ENCODE data around the gene FLRT2. TPM values are rescaled to one million over a fixed set of nuclear protein-coding genes. Genes with fewer than 3 reads are reported as not detected.

Gene FLRT2
- total and polyA plus RNA-seq, 10 donors, result 7.8 to 63.9 (median 23.8) TPM

GRCh38 chr14:85546390-85546789 is 16.4 kb downstream of the FLRT2 start:
- peaks cover 0 to 7% (median 0%) of the 10 kb centered on the region in 6 donors for H3K36me3 ChIP-seq
- H3K4me3 ChIP-seq, result no peak overlapping the region
- intact Hi-C loops (cut with DNase I; ENCODE audit: low total_unique reads), result no loop called here
- no peak overlapping the region for H3K27ac ChIP-seq
- H3K27me3 ChIP-seq (replicated peaks in 1 of 7), result no peaks in the 10 kb centered on the region
- TF ChIP-seq POLR2A (IDR thresholded peaks at IDR 0.05) (no peak), POLR2AphosphoS5 (IDR thresholded peaks at IDR 0.05) (no peak), CTCF (IDR thresholded peaks at IDR 0.05 in 8 of 11, conservative IDR thresholded peaks at IDR 0.05 in 3 of 11) (no peak)
- no peaks in the 10 kb centered on the region for H3K9me3 ChIP-seq
- DNase-seq, result no peak
- 50 to 76% (median 74%) methylated on average over 3 of the region's 3 CpGs for WGBS, 5 donors
- no peaks in the 10 kb centered on the region for H3K4me1 ChIP-seq

DNA sequence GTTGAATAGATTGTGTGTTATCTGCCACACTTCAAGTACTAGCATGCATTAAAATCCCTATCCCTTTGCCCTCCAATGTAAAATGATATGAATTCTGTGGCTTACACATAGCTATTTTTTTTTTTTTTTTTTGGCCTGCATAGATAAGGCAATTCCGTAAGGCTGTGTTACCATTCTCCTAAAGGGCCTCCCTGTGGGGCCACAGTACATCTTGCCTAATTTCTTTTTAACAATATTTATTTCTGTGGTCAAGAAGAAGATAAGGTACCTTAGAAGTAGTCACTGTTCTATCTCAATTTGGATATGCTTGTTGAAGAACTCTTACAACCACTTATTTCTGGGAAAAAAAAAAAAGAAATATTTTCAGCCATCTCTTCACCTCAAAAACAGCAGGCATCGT is 19.8 kb downstream of the FLRT2 start:
- H3K4me1 ChIP-seq, result no peaks in the 10 kb centered on the region
- intact Hi-C loops (cut with DNase I; ENCODE audit: low total_unique reads), result no loop called here
- H3K27me3 ChIP-seq (replicated peaks in 1 of 7), result no peaks in the 10 kb centered on the region
- DNase-seq, result no peak
- WGBS, 5 donors, result 84 to 93% (median 85%) methylated on average over 2 of the region's 2 CpGs
- H3K36me3 ChIP-seq, result peaks cover 0 to 7% (median 0%) of the 10 kb centered on the region in 6 donors
- no peak overlapping the region for H3K27ac ChIP-seq
- no peak overlapping the region for H3K4me3 ChIP-seq
- no peaks in the 10 kb centered on the region for H3K9me3 ChIP-seq
- TF ChIP-seq POLR2AphosphoS5 (IDR thresholded peaks at IDR 0.05) (no peak), POLR2A (IDR thresholded peaks at IDR 0.05) (no peak), CTCF (IDR thresholded peaks at IDR 0.05 in 8 of 11, conservative IDR thresholded peaks at IDR 0.05 in 3 of 11) (no peak)

GRCh38 chr14:85554106-85554505 is 24.2 kb downstream of the FLRT2 start:
- TF ChIP-seq POLR2A (IDR thresholded peaks at IDR 0.05), result no peak
- no peak for TF ChIP-seq POLR2AphosphoS5 (IDR thresholded peaks at IDR 0.05)
- no peak for TF ChIP-seq CTCF (IDR thresholded peaks at IDR 0.05 in 8 of 11, conservative IDR thresholded peaks at IDR 0.05 in 3 of 11)
- Histone ChIP-seq H3K27ac (no peak overlapping the region), H3K4me3 (no peak overlapping the region), H3K4me1 (no peaks in the 10 kb centered on the region), H3K27me3 (replicated peaks in 1 of 7) (no peaks in the 10 kb centered on the region), H3K9me3 (peaks cover 0 to 6% (median 0%) of the 10 kb centered on the region in 8 donors), H3K36me3 (peaks cover 0 to 3% (median 0%) of the 10 kb centered on the region in 6 donors)
- intact Hi-C loops (cut with DNase I; ENCODE audit: low total_unique reads), result no loop called here
- DNase-seq, result no peak
- WGBS, 5 donors, result 47 to 78% (median 63%) methylated on average over 3 of the region's 3 CpGs

- Histone ChIP-seq H3K4me1 (no peaks in the 10 kb centered on the region), H3K36me3 (no peaks in the 10 kb centered on the region), H3K27me3 (replicated peaks in 1 of 7) (no peaks in the 10 kb centered on the region), H3K9me3 (peaks cover 0 to 6% (median 0%) of the 10 kb centered on the region in 8 donors), H3K27ac (no peak overlapping the region), H3K4me3 (no peak overlapping the region)
- TF ChIP-seq CTCF (IDR thresholded peaks at IDR 0.05 in 8 of 11, conservative IDR thresholded peaks at IDR 0.05 in 3 of 11) (no peak), POLR2A (IDR thresholded peaks at IDR 0.05) (no peak), POLR2AphosphoS5 (IDR thresholded peaks at IDR 0.05) (no peak)
- DNase-seq, result no peak
- WGBS, 5 donors, result 86 to 100% (median 94%) methylated on average over 1 of the region's 1 CpG
- intact Hi-C loops (cut with DNase I; ENCODE audit: low total_unique reads), result no loop called here
Measured at GRCh38 chr14:85556267-85556666, 26.3 kb downstream of the FLRT2 start.
